CD4-positive, alpha-beta T cell treated with Interleukin-4 for 1 hour (primary cell): ENCODE measurements around the gene PROM1.

Experiments
- DNase-seq, 2 donors: peaks; one replicate each; pipeline ENCODE4 v3.0.0-alpha.2; 2020 to 2022

The PROM1 gene

DNA sequence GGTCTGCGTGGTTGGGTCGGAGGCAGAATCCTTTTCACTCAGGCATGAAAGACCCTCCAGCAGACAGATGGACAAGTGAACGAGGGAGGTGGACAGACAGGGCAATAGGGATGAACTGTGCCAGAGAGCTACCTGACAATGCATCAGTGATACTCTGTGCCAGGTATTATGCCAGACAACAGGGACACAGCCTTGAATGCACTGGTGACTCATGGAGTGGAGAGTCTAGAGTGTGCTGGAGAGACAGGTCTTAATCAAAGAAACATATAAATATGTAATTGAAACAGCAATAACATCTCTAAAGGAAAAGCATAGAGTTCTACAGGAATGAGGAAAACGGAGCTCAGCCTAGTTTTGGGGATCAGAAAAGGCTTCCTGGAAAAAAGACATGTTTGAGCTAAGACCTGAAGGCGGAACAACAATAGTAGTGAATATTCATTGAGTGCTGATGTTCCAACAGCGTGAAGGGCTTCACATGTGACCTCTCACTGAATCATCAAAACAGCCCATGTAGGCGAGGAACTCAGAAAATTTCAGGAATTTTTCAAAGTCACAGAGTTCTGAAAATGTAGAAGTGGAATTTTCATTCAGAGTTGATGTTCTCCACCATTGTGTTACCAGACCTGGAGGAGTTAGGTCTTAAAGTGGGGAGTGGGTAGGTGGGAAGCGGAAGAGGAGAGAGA is 100.8 kb downstream of the PROM1 start:
- DNase-seq: no peak

DNA sequence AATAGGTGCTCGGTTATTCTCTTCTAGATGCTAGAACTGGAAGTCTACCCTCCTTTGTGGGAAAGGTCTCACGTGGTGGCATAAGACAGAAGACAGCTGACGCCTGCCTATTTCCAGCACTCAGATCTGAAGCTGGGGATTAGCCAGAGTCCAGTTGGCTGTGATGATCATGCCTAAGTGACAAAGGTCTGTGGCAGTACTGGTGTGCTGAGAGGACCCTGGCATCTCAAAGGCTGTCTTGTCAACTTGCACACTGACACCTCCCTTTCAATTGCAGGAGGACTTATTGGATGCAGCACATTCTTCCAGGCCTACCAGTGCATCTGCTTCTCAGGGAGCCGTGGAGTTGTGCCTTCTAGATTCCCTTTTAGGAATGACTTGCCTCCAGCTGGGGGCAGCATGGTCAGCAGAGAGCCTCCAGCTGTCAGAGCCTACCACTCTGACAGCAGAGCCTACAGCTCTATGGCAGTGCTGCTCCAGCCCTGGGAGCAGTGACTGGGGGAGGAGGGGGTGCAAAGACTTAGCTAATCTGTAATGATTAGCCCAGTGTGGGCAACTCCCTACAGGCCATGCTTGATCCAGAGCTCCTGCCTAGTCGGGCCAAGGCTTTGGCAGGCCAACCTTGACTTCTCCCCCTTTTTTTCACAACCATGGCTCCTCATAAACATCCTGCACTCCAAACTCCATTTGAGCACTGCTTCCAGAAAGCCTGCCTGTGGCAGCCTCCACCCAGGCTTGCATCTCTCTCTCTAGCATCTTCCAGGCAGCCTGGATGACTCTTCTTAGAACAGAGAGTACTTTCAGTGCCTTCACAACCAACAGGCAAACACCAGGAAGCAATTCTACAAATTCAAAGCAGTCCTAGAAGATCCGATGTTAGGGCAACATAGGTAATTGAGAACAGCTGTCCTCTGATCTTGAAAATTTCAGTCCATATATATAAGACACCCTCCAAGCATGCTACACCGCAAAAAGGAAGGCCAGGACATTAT is 107.1 kb downstream of the PROM1 start:
- no peak for DNase-seq

- DNase-seq: no peak
Measured at GRCh38 chr4:15971068-15971801, 112.6 kb downstream of the PROM1 start.

GRCh38 chr4:15968551-15969300 is 115.1 kb downstream of the PROM1 start:
- DNase-seq: no peak

DNA sequence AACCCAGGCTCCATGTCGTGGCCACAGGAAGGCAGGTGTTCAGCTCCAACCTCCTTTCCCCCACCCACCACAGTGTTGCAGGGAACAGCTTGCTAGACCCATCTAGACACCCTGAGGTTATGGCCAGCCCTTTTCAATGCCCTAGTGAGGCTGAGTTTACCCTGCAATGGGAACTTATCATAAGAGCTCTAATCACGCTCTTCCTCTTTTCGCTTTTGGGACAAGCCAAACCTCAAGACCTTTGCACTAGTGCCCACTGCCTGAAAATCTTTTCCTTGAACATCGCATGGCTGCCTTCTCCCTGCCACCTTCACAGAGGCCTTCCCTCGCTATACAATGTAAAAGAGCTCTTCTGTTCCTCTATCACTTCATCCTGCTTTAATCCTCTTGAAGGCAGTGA is 118.5 kb downstream of the PROM1 start:
- DNase-seq: no peak

GRCh38 chr4:15964159-15964558 is 119.7 kb downstream of the PROM1 start:
- DNase-seq: no peak

- DNase-seq: peak; percentile 45 to 52
Measured at GRCh38 chr4:15963576-15963975, 120.2 kb downstream of the PROM1 start.

DNA sequence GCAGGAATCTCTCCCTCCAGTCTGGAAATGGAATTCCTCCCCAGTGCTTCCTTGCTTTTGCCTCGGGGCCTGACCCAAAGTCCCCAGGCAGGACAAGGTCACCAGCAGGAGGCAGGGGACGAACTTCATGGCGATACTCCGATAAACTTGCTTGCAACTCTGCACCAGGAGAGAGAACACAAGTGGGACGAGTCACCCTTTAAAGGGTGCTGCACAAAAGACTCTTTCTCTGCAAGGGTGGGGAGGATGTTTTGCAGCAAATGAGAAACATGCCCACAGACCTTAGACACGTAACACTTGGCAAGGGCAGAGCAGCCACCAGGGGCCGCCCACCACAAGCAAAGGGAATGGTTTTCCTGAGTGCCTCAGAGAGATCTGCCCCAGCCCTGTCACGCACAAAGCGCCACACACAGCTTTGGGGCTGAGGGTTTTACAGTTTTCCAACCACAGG is 120.8 kb downstream of the PROM1 start, which contains the start of gene FGFBP2:
TSS of gene FGFBP2 (minus strand) at position 175 of the 451 bp plus-strand sequence. CDS start at position 129, 46 bp downstream.
- peak; percentile 57 to 59 for DNase-seq

DNA sequence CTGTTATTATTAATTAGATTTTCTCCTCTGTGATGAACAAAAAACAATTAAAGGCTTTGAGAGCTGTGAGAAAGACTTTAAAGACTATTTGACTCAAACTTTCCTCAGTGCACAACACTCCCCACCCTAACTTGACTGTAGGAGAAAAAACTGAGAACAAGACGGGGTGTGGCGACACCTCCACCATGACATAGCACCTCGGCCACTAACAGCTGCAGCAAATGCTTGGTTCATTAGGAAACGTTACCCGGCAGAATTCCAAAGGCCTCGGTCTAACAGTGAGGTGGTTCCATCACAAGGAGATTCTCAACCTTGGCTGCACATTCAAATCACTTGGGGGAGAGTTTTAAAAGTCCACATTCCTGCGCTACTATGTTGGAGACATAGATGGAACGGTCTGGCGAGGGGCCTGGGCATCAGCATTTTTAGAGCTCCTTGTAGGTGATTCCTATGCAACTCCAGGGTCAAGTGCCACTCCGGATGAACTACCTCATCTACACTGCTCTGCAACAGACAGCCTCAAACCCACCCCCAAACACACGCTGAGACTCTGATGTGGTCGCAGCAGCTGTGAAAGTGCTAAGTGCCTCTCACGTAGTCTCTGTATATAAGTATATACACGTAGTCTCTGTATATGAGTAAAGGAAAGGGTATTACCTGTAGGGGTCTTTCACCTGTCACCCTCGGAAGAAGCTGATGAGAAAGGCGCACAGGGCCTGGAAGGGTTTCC is 121.9 kb downstream of the PROM1 start:
- DNase-seq: peak; percentile 43 to 51

GRCh38 chr4:15958562-15958961 is 125.3 kb downstream of the PROM1 start:
- DNase-seq: no peak

- peak; percentile 80 to 83 for DNase-seq
Measured at GRCh38 chr4:15956179-15956850, 127.5 kb downstream of the PROM1 start.

- DNase-seq: no peak
Measured at GRCh38 chr4:15955670-15956069, 128.2 kb downstream of the PROM1 start.

GRCh38 chr4:15953625-15954024 is 130.2 kb downstream of the PROM1 start:
- DNase-seq: no peak

- DNase-seq: no peak
Measured at GRCh38 chr4:15951781-15952180, 132.0 kb downstream of the PROM1 start.

GRCh38 chr4:15948826-15949225 is 135.0 kb downstream of the PROM1 start:
- DNase-seq: no peak

- no peak for DNase-seq
Measured at GRCh38 chr4:15947684-15948083, 136.1 kb downstream of the PROM1 start.

- DNase-seq: no peak
Measured at GRCh38 chr4:15945516-15945915, 138.3 kb downstream of the PROM1 start.

- DNase-seq: no peak
Measured at GRCh38 chr4:15944895-15945294, 138.9 kb downstream of the PROM1 start.

DNA sequence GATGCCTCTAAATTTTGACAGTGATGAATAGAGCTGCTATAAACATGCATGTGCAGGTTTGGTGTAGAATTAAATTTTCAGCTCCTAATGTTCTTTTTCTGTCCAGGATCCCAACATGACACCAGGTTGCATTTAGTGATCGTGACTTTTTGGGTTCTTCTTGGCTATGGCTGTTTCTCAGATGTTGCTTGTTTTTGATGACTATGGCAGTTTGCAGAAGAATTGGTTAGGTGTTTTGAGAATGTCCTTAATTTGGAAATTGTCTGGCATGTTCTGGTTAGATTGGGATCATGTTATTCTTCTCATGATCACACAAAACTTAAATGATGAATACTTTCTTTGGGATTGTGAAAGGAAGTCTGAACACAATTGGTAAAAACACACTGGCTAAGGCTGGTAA is 141.5 kb downstream of the PROM1 start:
- no peak for DNase-seq

DNA sequence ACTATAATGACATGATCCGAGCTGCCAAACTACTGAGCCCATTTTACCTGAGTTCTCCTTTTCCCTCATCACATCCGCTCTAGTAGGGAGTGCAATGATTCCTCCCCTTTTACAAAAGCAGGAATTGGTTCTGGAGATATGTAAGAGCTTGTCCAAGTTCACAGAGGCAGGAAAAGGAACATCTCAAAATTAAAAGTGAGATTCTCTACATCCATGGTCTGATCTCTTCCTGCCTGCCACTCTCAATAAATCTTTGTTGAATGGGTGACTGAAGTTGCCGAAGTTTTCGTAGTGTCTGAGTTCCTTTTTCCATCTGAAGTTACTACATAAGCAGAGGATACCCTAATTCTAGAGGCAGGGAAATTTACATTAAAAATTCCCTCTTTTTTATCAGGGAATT is 145.2 kb downstream of the PROM1 start, which contains the start of gene FGFBP1:
TSS of gene FGFBP1 (minus strand) at position 101 of the 400 bp plus-strand sequence. CDS start 2,108 bp downstream, outside the sequence.
- no peak for DNase-seq

DNA sequence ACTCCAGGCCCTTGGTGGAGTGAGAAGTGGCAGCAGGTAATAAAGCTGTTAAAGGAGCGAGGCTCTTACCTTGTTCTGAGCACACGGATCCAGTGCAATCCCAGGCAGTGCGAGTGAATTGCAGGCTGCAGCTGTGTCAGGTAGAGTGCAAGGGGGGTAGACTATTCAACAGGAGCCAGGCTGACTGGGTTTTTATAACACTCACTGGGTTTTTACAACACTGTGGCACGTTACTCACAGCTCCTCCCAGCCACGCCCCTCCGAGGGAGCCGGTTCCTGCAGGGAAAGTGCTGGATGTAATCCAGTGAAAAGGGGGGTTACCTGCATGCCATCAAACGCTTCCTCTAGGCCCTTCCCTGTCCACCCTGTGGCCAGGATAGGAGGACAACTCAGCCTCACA is 145.6 kb downstream of the PROM1 start:
- no peak for DNase-seq
